Measurements from ENCODE around the gene P2RY11. TPM values are rescaled to one million over a fixed set of nuclear protein-coding genes. Genes with fewer than 3 reads are reported as not detected.

Gene P2RY11
- total RNA-seq, 1 experiment from 2014 or later, result 43.8 TPM

DNA sequence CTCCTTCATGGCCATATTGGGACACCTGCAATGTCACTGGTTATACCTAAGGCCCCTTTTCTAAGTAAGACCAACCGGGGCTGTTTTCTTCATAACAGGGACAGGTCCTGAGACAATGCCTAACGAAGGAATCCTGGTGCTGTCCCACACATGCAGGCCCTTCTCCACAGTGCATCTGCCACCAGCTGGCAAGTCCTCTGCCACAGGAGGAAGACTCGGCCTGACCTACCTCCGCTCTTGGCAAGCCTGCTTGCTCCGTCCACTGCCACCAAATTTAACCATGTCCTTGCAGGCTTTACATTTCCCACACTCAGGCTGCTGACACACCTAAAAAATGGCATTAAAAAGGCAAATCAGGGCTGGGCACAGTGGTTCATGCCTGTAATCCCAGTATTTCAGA, 40.0 kb downstream of the P2RY11 start (continued):
- TF ChIP-seq, protein P1, sequence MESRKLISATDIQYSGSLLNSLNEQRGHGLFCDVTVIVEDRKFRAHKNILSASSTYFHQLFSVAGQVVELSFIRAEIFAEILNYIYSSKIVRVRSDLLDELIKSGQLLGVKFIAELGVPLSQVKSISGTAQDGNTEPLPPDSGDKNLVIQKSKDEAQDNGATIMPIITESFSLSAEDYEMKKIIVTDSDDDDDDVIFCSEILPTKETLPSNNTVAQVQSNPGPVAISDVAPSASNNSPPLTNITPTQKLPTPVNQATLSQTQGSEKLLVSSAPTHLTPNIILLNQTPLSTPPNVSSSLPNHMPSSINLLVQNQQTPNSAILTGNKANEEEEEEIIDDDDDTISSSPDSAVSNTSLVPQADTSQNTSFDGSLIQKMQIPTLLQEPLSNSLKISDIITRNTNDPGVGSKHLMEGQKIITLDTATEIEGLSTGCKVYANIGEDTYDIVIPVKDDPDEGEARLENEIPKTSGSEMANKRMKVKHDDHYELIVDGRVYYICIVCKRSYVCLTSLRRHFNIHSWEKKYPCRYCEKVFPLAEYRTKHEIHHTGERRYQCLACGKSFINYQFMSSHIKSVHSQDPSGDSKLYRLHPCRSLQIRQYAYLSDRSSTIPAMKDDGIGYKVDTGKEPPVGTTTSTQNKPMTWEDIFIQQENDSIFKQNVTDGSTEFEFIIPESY (IDR thresholded peaks at IDR 0.05; ENCODE audit: extremely low read depth, insufficient replicate concordance, low read length), result no peak
- TF ChIP-seq POLR2AphosphoS5 (IDR thresholded peaks at IDR 0.05; ENCODE audit: low read depth, low read length) (no peak), SIN3A (IDR thresholded peaks at IDR 0.05; ENCODE audit: low read depth) (no peak), EZH2phosphoT487 (IDR thresholded peaks at IDR 0.05; ENCODE audit: borderline replicate concordance) (no peak), CEBPB (IDR thresholded peaks at IDR 0.05; ENCODE audit: low read depth) (no peak), YY1 (IDR thresholded peaks at IDR 0.05; ENCODE audit: extremely low read depth, insufficient replicate concordance, low read depth, low read length) (no peak)

GRCh38 chr19:10152100-10152499, 40.6 kb downstream of the P2RY11 start:
- intact Hi-C loops (cut with micrococcal nuclease), result no loop called here
- RAD21 ChIA-PET (ENCODE audit: low non-redundant PET in 1 of 2, low total read pairs in 2 of 2, uncharacterized antibody in 2 of 2, unreplicated experiment in 2 of 2), result no interaction called here
- TF ChIP-seq, protein P2, sequence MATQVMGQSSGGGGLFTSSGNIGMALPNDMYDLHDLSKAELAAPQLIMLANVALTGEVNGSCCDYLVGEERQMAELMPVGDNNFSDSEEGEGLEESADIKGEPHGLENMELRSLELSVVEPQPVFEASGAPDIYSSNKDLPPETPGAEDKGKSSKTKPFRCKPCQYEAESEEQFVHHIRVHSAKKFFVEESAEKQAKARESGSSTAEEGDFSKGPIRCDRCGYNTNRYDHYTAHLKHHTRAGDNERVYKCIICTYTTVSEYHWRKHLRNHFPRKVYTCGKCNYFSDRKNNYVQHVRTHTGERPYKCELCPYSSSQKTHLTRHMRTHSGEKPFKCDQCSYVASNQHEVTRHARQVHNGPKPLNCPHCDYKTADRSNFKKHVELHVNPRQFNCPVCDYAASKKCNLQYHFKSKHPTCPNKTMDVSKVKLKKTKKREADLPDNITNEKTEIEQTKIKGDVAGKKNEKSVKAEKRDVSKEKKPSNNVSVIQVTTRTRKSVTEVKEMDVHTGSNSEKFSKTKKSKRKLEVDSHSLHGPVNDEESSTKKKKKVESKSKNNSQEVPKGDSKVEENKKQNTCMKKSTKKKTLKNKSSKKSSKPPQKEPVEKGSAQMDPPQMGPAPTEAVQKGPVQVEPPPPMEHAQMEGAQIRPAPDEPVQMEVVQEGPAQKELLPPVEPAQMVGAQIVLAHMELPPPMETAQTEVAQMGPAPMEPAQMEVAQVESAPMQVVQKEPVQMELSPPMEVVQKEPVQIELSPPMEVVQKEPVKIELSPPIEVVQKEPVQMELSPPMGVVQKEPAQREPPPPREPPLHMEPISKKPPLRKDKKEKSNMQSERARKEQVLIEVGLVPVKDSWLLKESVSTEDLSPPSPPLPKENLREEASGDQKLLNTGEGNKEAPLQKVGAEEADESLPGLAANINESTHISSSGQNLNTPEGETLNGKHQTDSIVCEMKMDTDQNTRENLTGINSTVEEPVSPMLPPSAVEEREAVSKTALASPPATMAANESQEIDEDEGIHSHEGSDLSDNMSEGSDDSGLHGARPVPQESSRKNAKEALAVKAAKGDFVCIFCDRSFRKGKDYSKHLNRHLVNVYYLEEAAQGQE (IDR thresholded peaks at IDR 0.05; ENCODE audit: low read depth), result no peak
- TF ChIP-seq, protein P1 (IDR thresholded peaks at IDR 0.05; ENCODE audit: extremely low read depth, insufficient replicate concordance, low read length), result no peak

More at GRCh38 chr19:10152100-10152499, 40.6 kb downstream of the P2RY11 start:
- BruUV-seq (replicated peaks), result no TSS peak
- no peak overlapping the region for H3K27ac ChIP-seq (ENCODE audit: low read depth, low read length)
- no peaks in the 10 kb centered on the region for H4K20me1 ChIP-seq (ENCODE audit: insufficient read depth)
- H3K9ac ChIP-seq (ENCODE audit: low read length), result no peak overlapping the region
- peaks cover 8% of the 10 kb centered on the region; the same call in 1 of the 2 replicates for H3K79me2 ChIP-seq (ENCODE audit: insufficient read depth, low read length)
- ATAC-seq (no peak), DNase-seq (ENCODE audit: low read depth, low spot score) (no peak)
- no peaks in the 10 kb centered on the region for H3K9me3 ChIP-seq (ENCODE audit: control insufficient read depth in 1 of 2, insufficient read depth in 1 of 2, low read depth in 1 of 2, low read length in 2 of 2)
- ChIA-PET POLR2A (no interaction called here), CTCF (no interaction called here)
- H3K27me3 ChIP-seq (ENCODE audit: insufficient read depth, low read length), result no peaks in the 10 kb centered on the region
- H3K4me2 ChIP-seq (ENCODE audit: low read length), result no peak overlapping the region
- no peak overlapping the region for H2AFZ ChIP-seq (ENCODE audit: low read depth, low read length, poor library complexity, severe bottlenecking)
- peaks cover 64 to 72% of the 10 kb centered on the region in 2 experiments for H3K36me3 ChIP-seq (ENCODE audit: control insufficient read depth in 1 of 2, insufficient read depth in 2 of 2, low read length in 2 of 2)
- no peaks in the 10 kb centered on the region for H3K4me1 ChIP-seq (ENCODE audit: control insufficient read depth in 1 of 2, insufficient read depth in 2 of 2, low read length in 2 of 2)
- H3K9me2 ChIP-seq (ENCODE audit: insufficient read depth), result no peaks in the 10 kb centered on the region
- no peak overlapping the region for H3K4me3 ChIP-seq (replicated peaks in 1 of 2; ENCODE audit: low read depth in 1 of 2, low read length in 2 of 2)
